IPS-NIHi7 (cell line): ENCODE results near the gene LZTS2.
"Not testable (repeated sequence)": the region's sequence is repeated elsewhere in the genome, so short reads cannot be mapped to it uniquely, and the experiment has no call there.

Experiments used
- DNase-seq: peaks from one replicate; pipeline ENCODE4 v3.0.0; 2012; ENCODE audit warnings: mixed read lengths; ENCODE audit errors: extremely low spot score

Gene LZTS2

DNA sequence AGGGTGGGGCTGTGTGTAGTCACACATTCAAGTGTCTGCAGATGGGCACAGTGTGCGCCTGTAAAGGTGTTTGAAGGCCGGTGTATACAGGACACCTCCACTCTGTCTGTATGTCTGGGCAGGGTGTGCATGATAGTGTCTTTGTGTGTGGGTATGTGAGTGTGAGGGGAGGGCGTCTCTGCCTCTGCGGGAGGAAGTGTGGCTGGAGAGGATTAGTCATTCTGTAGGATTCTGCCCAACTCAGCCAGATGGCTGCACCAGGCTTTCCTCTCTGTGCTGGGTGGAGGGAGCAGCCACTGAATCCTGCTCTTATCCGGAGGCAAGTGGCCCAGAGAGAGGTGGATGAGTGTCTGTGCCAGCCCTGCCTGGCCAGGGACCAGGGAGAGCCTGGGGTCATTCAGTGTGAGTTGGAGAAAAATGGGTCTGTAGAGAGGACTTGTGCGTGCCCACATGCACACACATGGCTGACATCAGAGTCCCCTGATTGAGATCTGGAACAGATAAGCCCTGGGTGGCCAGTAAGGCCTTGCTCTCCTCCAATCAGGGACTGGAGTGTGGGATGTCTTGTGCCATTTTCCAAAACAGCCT lies 33.1 kb downstream of the LZTS2 start:
- no peak for DNase-seq

DNA sequence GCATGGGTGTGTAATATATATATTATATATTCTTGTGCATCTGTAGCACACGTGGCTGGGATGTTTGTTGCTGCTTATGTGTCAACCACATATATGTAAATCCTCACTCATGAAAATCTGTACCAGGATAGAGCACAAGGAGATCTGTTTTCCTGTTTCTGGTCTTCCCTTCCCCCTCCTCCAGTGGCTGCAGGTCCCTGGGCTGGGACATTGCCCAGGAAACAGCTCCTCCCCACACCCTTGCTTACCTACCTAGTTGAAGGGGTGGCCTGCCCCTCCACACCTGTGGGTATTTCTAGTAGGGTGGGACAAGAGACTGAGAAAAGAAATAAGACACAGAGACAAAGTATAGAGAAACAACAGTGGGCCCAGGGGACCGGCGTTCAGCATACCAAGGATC lies 33.7 kb downstream of the LZTS2 start:
- no peak for DNase-seq

DNA sequence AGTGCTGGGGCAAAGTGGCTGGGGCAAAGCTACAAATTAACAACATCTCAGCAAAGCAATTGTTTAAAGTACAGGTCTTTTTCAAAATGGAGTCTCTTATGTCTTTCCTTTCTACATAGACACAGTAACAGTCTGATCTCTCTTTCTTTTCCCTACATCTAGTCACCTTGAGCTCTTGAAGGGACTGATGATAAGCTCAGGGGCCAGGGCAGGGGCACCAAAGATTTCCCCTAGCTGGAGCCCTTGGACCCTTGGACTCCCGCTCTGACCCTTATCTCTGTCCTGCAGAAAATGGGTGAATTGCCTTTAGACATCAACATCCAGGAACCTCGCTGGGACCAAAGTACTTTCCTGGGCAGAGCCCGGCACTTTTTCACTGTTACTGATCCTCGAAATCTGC lies 34.8 kb downstream of the LZTS2 start:
- not testable (repeated sequence) for DNase-seq

DNA sequence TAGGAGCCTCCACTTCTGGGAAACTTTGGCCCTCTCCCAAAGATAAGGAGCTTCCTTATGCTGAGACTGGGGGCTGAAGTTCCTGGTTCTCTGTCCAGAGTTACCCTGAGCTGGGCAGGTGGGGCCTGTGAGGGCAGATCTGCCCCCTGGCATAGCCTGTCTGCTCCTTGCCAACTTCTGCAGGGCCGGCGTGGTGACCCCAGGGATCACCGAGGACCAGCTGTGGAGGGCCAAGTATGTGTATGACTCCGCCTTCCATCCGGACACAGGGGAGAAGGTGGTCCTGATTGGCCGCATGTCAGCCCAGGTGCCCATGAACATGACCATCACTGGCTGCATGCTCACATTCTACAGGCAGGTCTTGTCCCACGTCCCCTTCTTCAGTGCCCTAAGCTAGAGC lies 35.7 kb downstream of the LZTS2 start:
- DNase-seq: no peak

DNA sequence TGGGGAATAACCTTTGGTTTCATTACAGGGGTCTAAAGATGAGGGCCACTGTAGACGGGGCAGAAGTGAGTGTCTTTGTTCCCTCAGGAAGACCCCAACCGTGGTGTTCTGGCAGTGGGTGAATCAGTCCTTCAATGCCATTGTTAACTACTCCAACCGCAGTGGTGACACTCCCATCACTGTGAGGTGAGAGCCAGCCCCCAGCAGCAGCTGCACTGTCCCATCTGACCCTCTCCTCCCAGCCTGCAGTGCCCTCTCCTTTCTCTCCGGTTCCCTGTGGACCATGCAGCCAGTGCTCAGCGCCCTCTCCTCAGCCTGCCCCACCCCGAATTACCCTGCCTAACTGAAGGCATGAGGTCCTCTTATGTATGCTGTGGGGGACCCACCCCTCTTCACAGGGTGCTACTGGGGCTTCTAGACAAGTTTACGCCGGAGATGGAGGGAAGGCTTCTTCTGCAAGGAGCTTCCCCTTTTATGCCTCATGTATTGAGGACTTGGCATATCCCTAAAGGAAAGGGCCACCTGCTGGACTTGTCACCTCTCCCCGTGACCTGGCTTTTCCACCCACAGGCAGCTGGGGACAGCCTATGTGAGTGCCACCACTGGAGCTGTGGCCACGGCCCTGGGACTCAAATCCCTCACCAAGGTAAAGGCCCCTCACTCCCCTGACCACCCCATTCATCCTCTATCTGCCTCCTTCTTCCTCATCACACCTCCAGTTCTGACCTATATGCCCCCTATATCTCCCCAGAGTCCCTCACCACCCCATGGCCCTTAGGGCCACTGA lies 36.5 kb downstream of the LZTS2 start:
- no peak for DNase-seq

DNA sequence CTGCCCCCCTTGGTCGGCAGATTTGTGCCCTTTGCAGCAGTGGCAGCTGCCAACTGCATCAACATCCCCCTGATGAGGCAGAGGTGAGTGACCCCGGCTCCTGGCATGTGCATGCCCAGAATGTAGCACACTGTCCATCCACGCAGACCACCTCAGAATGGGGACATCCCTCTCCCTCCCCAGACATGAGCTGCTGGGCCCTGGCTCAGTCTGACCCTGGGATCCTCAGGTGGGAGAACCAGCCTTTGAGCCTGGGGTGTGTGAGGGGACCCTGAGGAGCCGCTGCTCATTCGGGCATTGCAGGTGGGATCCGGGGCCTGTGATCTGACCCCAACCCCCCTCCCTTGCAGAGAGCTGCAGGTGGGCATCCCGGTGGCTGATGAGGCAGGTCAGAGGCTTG lies 37.1 kb downstream of the LZTS2 start:
- no peak for DNase-seq

DNA sequence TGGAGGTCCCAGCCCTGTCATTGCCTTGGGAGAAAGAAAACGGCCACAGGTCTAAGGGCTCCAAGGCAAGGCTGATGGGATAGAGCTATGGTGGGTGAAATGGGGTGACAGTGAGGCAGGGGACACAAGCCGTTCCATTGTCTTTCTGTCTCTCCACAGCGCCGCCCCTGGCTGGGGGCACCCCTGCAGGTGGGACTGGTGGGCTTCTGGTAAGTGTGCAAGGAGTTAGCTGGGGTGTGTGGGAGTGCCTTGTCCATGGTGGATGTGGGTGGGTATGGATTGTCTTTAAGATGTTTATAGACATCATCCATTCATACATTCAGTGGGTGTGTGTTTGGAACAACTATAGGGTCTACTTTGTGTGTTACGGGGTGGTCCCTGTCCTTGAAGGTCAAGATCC lies 38.9 kb downstream of the LZTS2 start:
- peak; percentile 35 for DNase-seq

DNA sequence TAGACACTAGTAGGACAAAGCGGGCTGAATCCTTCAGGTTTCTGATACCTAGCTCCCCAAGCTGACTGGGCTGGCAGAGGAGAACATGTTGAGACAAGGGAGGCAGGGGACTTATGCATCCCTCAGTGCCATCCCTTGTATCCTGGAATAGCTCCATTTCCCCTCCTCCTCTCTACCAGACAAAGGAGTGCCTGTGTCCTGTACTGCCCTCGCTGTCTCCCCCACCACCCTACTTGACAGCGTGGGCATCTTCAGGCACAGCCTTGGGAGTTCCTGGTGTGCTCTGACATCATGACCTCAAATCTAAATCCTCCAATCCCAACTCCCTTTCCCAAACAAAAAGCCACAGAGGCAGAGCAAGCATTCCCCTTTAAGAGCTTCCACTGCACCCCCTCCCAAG lies 40.5 kb downstream of the LZTS2 start:
- no peak for DNase-seq

DNA sequence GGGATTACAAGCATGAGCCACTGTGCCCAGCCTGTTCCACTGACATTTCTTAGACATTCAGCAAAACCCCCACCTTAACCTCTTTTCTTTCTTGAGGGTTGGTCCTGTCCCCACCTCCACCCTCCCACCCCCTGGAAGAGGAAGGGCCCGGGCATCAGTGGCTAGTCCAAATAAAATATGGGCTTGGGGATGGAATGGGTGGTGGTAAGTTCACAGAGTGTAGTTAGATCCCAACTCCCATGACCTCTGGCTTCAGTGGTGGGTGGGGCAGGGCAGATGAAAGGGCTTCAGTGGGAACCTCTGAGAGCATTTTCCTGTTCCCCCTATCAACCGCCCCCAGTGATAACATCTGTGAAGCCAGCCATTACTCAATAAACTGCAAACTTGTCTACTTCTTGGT lies 41.2 kb downstream of the LZTS2 start:
- no peak for DNase-seq

DNA sequence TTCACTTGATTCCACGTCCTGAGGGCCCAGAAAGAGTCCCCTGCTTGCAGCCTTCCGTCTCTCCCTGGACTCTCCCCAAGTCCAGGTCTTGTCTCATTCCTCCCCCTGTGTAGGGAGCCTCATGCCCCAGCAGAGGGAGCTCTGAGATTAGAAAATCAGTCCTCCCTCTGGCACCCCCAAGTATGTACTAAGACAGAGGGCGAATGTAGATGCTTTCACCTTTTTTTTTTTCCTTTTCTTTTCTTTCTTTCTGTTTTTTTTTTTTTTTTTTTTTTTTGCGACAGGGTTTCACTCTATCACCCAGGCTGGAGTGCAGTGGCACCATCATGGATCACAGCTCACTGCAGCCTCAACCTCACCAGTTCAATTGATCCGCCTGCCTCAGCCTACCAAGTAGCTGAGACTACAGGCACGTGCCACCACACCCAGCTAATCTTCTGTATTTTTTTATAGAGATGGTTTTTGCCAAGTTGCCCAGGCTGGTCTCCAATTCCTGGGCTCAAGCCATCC lies 41.7 kb downstream of the LZTS2 start:
- DNase-seq: peak; percentile 80

DNA sequence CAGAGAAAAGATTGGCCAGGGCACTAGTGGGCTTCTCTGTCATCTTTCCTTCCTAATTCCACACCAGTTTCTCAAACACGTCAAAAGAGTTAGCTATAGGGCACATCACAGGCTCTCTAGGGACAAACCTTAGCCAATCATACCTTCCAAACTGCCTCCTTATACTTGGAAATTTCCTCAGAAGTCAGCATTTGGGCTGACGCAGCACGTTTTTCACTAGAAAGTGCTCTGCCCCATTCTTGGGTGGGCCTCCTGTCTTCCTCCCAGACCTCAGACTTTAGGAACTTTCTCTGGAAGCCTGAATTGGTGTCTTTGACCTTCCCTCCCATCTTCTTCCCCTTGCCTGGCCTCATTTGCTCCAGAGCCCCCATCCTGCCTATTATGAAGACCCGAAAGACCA lies 42.5 kb downstream of the LZTS2 start:
- no peak for DNase-seq

DNA sequence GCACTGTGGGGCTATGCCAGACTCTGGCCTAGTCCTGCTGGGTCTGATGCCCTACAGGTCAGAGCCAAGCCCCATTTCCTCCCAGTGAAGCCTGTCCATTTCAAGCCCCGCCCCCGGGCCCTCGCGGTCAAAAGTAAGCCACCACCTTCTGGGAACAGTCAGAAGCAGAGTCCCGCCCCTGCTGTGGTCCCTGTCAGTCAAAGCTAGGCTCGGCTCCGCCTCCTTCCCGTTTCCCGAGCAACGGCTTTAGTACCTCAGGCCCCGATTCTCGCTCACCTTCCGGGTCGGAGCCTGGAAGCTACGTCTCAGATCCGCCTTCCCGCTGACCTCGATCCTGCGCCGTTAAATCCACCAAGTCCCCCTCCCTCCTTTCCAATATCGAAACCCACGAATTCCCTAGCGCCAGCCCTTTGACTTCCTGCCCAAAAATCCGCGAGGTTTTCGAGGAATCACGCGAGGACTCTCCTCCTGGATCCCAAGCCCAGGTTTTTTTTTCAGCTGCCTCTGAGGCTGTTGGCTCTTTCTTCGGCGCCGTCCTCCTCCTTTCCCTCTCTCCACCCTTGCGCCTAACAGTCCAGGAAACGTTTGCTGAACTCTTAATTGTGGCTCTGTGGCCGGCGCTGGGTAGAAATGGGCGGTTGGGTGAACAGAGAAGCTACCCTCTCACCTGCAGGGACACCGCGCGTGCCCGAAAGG lies 43.2 kb downstream of the LZTS2 start:
- peak; percentile 93 for DNase-seq

DNA sequence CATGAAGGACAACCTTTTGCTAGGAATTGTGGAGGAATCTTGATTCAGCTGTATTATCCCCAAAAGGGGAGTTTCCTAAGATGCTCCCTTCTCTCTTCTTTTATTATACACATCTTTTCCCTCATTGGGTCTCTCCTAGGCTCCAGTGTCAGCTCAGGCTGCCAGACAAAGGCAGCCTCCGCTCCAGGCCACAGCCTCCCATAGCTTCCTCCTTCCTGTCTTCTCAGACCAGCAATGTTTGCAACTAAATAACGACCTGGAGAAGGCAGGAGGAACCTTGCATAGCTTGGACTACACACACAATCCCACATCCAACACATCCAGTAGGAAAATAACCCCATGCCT lies 43.7 kb downstream of the LZTS2 start:
- DNase-seq: no peak

DNA sequence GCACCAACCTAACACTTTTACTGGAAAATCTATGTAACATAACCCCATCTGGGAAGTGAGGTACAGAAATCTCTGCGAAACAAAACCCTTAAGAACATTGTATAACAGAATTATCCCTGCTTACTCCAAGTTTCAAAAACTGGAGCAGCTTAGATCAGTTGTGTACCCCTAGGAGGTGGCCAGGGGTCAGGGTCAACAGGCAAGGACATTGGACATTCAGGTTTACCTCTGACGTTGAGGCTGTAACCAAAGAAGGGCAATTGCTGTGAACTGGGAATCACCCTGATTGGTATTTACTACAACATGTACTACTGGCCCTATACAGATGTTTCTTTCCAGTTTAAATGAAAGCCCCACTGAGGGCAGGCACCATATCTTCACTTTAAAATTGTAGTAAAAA lies 44.5 kb downstream of the LZTS2 start:
- DNase-seq: no peak

DNA sequence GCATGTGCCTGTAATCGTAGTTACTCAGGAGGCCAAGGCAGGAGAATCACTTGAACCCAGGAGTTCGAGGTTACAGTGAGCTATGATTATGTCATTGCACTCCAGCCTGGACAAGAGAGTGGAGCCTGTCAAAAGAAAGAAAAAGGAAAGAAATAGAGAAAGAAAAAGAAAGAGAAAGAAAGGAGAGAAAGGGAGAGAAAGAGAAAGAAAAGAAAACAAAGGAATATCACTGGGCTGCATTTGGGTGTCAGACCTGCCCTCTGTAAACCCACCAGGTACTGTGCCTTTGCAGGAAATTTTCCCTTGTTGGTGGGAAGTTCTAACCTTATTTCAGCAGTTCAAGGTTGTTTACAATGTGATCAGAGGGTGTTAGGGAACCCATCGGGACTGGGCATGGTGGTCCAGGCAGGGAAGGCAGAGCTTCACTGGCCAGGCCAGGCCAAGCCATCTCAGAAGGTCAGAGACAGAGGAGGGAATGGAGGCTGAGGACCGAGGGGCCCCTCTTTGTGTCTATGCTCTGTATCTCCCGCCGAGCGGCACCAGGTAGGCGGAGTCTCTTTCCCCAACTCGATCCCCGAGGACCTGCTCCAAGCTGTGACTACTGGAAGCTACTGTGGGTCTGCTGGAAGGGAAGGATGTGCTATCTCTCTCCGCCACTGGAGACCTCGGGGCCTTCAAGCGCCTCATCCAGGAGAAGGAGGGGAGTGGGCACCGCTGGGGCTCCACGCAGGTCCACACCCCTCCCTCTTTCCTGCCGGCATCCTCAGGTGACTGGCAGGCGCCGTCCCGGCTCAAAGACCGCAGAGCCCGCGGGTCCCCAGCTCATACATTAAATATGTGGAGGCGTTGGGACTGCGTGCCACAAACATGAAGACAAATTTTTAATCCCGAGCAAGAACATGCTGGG lies 47.0 kb downstream of the LZTS2 start:
- DNase-seq: no peak

DNA sequence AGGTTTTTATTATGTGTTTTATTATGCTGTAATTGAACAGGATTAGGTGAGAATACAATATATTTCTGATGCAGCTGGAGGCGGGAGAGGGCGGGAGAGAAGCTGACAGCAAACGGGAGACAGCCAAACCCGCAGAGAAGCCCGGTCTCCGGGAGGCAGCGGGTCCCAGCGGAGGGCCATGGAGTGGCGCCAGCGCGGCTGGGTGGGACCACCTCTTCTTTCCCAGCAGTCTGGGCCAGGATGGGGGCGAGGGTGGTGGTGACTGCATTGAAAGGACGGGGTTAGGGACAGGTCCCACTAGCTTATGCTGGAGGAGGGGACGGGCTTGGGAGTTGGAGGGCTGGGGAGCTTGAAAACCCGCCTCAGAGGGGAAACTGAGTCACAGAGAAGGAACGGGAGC lies 47.7 kb downstream of the LZTS2 start:
- DNase-seq: no peak

DNA sequence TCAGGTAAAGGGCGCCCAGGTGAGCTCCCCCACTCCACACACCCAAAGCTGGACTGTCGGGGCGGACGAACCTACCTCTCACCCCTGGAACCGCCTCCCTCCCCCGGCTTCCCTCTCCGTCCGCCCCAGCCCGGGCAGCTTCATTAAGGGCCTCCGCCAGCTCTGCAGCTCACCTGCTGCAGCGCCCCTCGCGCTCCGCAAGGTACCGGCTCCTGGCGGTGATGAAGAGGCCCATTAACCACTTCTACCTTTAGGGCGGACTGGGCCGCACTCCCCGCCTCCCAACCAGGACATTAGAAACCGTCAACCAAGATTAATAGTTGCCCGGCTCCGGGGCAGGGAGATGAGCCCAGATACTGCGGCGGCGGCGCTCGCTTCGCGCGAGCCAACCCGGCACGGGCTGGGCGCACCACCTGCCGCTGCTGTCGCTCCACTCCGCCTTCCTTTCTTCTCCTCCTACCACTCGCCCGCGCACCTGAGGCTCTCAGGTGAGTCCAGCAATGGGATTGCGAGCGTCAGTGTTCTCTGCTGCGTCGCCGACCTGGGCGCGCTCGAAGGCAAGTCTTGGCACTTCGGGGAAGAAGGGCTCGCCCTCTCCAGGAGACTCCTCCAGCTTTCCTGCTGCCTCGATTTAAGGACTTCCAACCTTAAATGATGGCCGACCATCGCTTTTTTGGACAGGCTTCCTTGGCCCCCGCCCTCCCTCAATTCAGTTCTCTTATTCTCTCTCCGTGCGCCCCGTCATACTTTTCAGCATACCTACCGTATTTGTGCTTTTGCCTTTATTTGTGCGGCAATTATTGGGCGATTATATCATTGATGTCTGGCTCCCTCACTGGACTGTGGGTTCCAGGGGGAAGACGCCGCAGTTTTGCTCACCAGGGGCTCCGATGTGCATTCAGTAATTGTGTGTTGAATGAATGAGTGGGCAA lies 48.6 kb downstream of the LZTS2 start:
- peak; percentile 66 for DNase-seq

DNA sequence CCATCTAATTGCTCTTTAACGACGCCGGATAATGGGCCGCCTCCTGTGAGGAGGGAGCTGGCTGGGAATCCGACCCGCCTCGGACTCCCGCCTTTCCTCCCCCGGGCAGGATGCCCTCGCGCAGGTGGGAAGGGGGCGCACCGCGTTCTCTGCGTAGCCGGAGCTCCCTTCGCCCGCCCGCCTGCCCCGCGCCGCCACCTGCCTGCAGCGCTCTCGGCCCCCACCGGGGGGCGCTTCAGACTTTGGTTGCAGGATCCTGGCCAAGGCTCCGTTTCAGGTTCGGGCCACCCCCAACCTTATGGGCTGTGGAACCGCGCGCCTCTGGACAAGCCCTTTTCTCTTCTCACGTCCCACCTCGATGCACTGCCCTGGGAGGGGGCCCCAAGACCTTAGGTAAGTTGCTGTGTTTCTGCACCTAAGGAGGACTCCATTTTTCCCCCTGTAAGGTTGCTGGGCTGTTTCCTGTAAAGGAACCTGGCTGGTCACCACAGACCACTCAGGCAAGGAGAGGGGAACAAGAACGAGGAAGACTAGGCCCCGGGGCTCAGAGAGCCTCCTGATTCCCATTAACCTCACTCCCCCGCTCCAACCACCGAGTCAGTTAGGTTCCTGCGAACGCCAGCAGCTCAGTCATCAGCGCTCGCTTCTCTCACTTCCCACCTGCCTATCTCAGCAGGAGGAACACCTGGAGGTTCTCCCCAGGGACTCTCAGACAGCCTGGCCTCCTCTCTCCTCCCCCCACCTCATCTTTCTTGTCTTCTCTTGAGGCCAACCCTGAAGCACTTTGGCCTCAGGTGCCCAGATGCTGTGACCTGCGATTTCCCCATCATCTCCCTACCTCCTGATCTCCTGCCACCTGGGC lies 50.8 kb downstream of the LZTS2 start:
- peak; percentile 77 for DNase-seq

DNA sequence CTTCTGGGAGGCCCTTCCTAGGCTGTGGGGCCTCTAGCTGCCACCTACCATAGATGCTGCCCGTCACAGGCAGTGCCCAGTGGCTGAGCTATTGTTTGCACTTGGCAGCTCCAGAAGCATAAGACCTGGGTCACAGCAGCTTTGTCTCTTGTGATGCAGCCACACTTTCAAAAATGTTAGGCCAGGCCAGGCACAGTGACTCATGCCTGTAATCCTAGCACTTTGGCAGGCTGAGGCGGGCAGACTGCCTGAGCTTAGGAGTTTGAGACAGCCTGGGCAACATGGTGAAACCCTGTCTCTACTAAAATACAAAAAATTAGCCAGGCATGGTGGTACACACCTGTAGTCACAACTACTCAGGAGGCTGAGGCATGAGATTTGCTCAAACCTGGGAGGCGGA lies 52.7 kb downstream of the LZTS2 start:
- no peak for DNase-seq

DNA sequence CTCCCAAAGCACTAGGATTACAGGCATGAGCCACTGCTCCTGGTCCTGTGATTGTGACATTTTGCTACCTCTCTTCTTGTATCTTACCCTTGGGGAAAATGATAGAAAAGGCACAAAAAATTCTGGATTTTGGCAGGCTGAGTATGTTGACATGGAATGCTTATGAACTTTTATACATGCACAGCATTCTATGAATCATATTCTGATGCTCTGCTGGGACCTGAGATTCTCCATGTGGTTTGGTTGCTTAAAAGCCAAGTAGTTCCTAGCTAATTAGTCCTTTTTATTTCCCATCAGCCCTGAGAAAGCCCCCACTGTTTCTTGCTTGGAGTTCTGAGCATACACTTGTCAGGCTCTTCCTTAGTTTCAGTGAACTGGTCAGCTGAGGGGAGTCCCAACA lies 53.9 kb downstream of the LZTS2 start:
- DNase-seq: no peak
